Effector memory CD8-positive, alpha-beta T cell (primary cell): ENCODE measurements around the gene CPTP.

Experiments
- ATAC-seq: fragments of 150-1000 bp; cut with Tn5 transposase; replicated peaks from 2 replicates; pipeline ENCODE4 v1.10.0; 2021; ENCODE audit warnings: mild to moderate bottlenecking, moderate library complexity
- DNase-seq, 3 experiments: peaks; one replicate each; pipeline ENCODE4 v3.0.0; 2021
- H3K27ac Mint-ChIP-seq, 2 donors: one replicate each; pipeline ENCODE4 v1.8.0; 2022; ENCODE audit warnings: mild to moderate bottlenecking in 2 of 2, mixed read lengths in 2 of 2, moderate library complexity in 2 of 2
- H3K27me3 Mint-ChIP-seq, 2 donors: one replicate each; pipeline ENCODE4 v1.8.0; 2022; ENCODE audit warnings: mixed read lengths in 2 of 2
- H3K36me3 Mint-ChIP-seq: one replicate; pipeline ENCODE4 v1.8.0; 2022; ENCODE audit warnings: mild to moderate bottlenecking, moderate library complexity, mixed read lengths; ENCODE audit not compliant: insufficient read depth
- H3K4me1 Mint-ChIP-seq, 2 donors: one replicate each; pipeline ENCODE4 v1.8.0; 2022; ENCODE audit warnings: low read depth in 2 of 2, mixed read lengths in 2 of 2
- H3K4me3 Mint-ChIP-seq, 2 donors: one replicate each; pipeline ENCODE4 v1.8.0; 2022; ENCODE audit warnings: mild to moderate bottlenecking in 2 of 2, mixed read lengths in 2 of 2, moderate library complexity in 2 of 2
- H3K9me3 Mint-ChIP-seq, 2 donors: one replicate each; pipeline ENCODE4 v1.8.0; 2022; ENCODE audit warnings: mixed read lengths in 2 of 2

Gene CPTP

DNA sequence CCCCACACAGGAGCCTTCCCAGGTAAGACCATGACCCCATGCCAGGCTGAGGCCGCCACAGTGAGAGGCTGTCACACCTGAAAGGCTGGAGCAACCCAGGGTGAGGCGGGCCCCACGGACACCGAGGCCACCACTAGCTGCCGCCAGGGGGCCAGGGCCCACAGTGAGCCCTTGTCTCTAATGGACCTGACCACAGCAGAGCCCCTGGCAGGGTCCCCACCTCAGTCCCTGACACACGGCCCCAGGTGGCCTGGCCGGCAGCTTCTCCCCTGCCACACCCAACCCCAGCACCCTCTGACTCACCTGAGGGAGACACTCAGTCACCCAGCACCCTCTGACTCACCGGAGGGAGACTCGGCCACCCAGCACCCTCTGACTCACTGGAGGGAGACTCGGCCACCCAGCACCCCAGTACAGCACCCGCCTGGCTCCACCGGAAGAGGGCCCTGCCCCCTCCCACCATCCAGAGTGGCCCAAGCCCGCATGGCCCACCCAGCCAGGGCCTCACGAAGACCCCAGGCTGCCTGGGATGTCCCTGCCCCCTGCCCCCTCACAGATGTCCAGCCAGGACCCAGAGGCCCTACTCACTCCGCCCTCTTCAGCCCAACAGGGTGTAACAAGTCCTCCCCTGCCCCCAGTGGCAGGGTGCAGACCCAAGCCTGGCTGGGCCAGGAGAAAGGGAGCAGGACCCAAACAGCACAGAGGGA is 20.2 kb downstream of the CPTP start:
- Mint-ChIP-seq H3K36me3 (peaks cover 10% of the 10 kb centered on the region), H3K4me3 (no peak overlapping the region), H3K9me3 (no peaks in the 10 kb centered on the region), H3K4me1 (peaks cover 8 to 15% of the 10 kb centered on the region in 2 donors), H3K27me3 (no peaks in the 10 kb centered on the region), H3K27ac (peak overlapping the region in 1 of 2 donors; percentile 6)
- ATAC-seq, result no peak
- no peak for DNase-seq

DNA sequence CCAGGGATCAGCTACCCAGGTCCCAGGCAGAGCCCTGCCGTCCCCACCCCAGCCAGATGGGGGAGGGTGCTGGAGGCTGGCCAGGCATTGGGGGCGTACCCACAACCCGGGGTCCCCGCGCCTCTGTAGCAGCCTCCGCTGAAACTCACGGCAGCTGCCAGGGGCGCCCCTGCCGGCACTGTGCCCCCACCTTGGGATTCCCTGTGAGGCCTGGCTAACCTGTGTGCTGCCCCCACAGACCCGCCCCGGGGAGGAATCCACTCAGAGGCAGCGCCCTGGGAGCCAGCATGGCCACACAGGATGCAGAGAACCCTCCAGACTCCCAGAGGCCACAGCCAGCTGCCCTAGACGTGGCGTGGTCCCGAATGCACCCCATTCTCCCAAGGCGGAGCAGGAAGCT is 20.8 kb downstream of the CPTP start:
- peaks cover 5% of the 10 kb centered on the region for H3K36me3 Mint-ChIP-seq
- no peaks in the 10 kb centered on the region for H3K27me3 Mint-ChIP-seq
- peaks cover 8 to 15% of the 10 kb centered on the region in 2 donors for H3K4me1 Mint-ChIP-seq
- no peak overlapping the region for H3K4me3 Mint-ChIP-seq
- H3K9me3 Mint-ChIP-seq, result no peaks in the 10 kb centered on the region
- H3K27ac Mint-ChIP-seq, result peak overlapping the region in 1 of 2 donors; percentile 6
- DNase-seq (no peak), ATAC-seq (no peak)

- Mint-ChIP-seq H3K27me3 (no peaks in the 10 kb centered on the region), H3K9me3 (no peaks in the 10 kb centered on the region), H3K4me1 (peaks cover 8 to 15% of the 10 kb centered on the region in 2 donors), H3K36me3 (peaks cover 4% of the 10 kb centered on the region), H3K27ac (peak overlapping the region in 1 of 2 donors; percentile 6), H3K4me3 (no peak overlapping the region)
- DNase-seq (no peak), ATAC-seq (no peak)
Observed at GRCh38 chr1:1345860-1346500, 21.4 kb downstream of the CPTP start.

GRCh38 chr1:1346501-1346890 is 21.9 kb downstream of the CPTP start:
- Mint-ChIP-seq H3K4me3 (no peak overlapping the region), H3K27me3 (no peaks in the 10 kb centered on the region), H3K27ac (no peak overlapping the region), H3K4me1 (peaks cover 8 to 15% of the 10 kb centered on the region in 2 donors), H3K9me3 (no peaks in the 10 kb centered on the region), H3K36me3 (peaks cover 4% of the 10 kb centered on the region)
- DNase-seq, result no peak
- no peak for ATAC-seq

- H3K4me3 Mint-ChIP-seq, result peak overlapping the region; percentile 63 to 71
- peaks cover 0 to 3% of the 10 kb centered on the region in 2 donors for H3K27me3 Mint-ChIP-seq
Observed at GRCh38 chr1:1347026-1347595, 22.5 kb downstream of the CPTP start.

GRCh38 chr1:1347663-1348419 is 23.2 kb downstream of the CPTP start:
- Mint-ChIP-seq H3K9me3 (no peaks in the 10 kb centered on the region), H3K4me1 (peaks cover 8 to 18% of the 10 kb centered on the region in 2 donors), H3K36me3 (peaks cover 8% of the 10 kb centered on the region), H3K4me3 (peak overlapping the region; percentile 63 to 71), H3K27me3 (peaks cover 7 to 11% of the 10 kb centered on the region in 2 donors), H3K27ac (peak overlapping the region; percentile 35 to 76)
- DNase-seq (no peak), ATAC-seq (no peak)

More at GRCh38 chr1:1347026-1347595, 22.5 kb downstream of the CPTP start:
- DNase-seq, result no peak
- Mint-ChIP-seq H3K4me1 (peaks cover 8 to 15% of the 10 kb centered on the region in 2 donors), H3K27ac (peak overlapping the region; percentile 35 to 76), H3K36me3 (peaks cover 5% of the 10 kb centered on the region), H3K9me3 (no peaks in the 10 kb centered on the region)
- no peak for ATAC-seq

- peak; percentile 40 for ATAC-seq
- peak overlapping the region in 1 of 2 donors; percentile 6 for H3K27ac Mint-ChIP-seq
- H3K9me3 Mint-ChIP-seq, result no peaks in the 10 kb centered on the region
- peaks cover 8 to 14% of the 10 kb centered on the region in 2 donors for H3K4me1 Mint-ChIP-seq
- peak overlapping the region; percentile 63 to 71 for H3K4me3 Mint-ChIP-seq
- peaks cover 5% of the 10 kb centered on the region for H3K36me3 Mint-ChIP-seq
- DNase-seq, result no peak
- peaks cover 9 to 19% of the 10 kb centered on the region in 2 donors for H3K27me3 Mint-ChIP-seq
Observed at GRCh38 chr1:1348420-1349255, 24.0 kb downstream of the CPTP start.

DNA sequence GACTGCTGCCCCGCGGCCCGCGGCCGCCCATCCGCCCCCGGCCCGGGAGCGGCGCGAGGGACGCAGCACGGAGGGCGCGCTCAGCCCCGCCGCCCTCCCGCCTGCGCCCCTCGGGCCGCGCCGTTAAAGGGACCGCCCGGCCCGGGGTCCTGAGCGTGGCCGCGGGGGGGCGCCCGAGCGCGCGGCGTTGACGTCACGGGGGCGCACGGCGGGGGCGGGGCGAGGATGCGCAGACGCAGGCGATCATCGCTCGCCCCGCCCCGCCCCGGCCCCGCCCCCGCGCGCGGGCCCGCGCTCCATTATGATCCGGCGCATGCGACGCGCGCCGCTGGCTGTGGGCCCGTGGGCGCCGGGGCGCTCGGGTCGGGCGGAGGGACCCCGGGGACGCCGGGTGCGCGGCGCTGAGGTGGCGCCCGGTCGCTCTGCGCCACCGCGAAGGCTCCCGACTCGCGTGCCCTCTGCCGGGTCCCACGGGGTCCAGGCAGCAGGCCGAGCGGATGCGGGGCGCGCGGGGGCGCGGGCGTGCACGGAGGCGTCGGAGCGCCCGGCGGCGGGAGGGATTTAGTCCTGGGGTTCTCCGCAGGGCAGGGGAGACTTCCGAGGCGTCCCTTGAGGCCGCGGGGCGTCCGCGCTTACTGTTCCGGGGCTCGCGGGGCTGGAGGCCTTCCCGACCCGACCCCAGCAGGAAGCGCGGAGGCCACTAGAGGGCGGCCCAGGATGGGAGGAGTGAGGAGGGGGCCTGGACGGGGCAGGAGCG is 24.8 kb downstream of the CPTP start, which contains the start of gene DVL1:
DVL1 (minus strand) TSS at position 163 of the 757 bp plus-strand sequence. CDS start 353 bp downstream, outside the sequence.
- ATAC-seq, result peak; percentile 82
- peak within 1 kb of the TSS in 1 of 2 donors; percentile 6 for H3K27ac Mint-ChIP-seq
- H3K36me3 Mint-ChIP-seq, result peaks cover 9% of the 10 kb centered on the region
- no peaks in the 10 kb centered on the region for H3K9me3 Mint-ChIP-seq
- peaks cover 8 to 13% of the 10 kb centered on the region in 2 donors for H3K4me1 Mint-ChIP-seq
- DNase-seq, result peak; percentile 64 to 75 (median 69)
- H3K4me3 Mint-ChIP-seq, result peak within 1 kb of the TSS; percentile 63 to 71
- peaks cover 9 to 26% of the 10 kb centered on the region in 2 donors for H3K27me3 Mint-ChIP-seq

DNA sequence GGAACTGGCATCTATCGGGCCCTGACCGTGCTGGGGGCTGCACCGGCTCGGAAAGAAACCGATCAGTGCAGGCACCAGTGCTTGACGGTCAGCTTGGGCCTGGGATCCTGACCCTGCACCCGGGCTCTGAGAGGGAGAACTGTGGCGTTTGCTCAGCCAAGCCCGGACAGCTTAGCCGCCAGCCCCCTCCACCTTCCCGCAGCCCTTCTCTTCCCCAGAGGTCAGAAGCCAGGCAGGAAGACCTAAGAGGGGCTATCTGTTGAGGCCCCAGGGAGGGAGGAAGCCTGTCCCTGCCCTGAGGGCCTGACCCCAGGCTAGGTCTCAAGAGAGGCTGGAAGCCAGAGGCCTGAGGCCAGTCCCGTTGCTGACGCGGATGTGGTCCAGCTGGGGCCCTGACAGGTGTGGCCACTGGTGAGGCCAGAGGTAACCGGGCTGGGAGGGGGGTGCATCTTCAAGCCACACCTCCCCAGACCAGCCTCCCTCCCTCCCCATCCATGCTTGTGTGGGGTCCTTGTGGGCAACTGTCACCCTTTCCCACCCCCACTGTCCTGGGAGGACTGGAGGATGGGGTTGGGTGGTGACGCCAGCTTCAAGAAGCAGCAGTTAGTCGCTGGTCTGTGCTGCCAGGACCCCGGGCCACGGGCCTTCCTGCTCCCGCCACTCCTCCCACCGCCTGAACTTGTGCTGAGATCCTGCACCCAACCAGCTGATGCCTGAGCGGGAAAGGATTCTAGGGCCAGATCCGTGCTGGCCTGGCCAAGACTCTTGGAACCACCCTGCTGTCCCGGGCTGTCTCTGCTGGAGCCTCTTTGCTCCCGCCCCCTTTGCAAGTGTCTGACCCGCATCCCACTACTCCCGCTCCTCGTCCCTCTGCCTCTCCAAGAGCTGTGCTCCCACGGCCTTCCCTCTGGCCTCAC is 27.2 kb downstream of the CPTP start:
- H3K27me3 Mint-ChIP-seq, result peaks cover 9 to 29% of the 10 kb centered on the region in 2 donors
- no peak for DNase-seq
- peaks cover 6 to 10% of the 10 kb centered on the region in 2 donors for H3K4me1 Mint-ChIP-seq
- no peak for ATAC-seq
- H3K27ac Mint-ChIP-seq, result peak overlapping the region in 1 of 2 donors; percentile 33
- no peaks in the 10 kb centered on the region for H3K9me3 Mint-ChIP-seq
- H3K36me3 Mint-ChIP-seq, result peaks cover 9% of the 10 kb centered on the region
- peak overlapping the region; percentile 57 to 66 for H3K4me3 Mint-ChIP-seq

- Mint-ChIP-seq H3K36me3 (peaks cover 9% of the 10 kb centered on the region), H3K27me3 (peaks cover 11 to 40% of the 10 kb centered on the region in 2 donors), H3K27ac (no peak overlapping the region), H3K9me3 (no peaks in the 10 kb centered on the region), H3K4me3 (peak overlapping the region; percentile 57 to 66), H3K4me1 (peaks cover 0 to 3% of the 10 kb centered on the region in 2 donors)
- no peak for ATAC-seq
- DNase-seq, result no peak
Observed at GRCh38 chr1:1352786-1353388, 28.3 kb downstream of the CPTP start.
